HG02840 (cell line): ENCODE data around the gene TMC3.

Source experiments
- ATAC-seq: cut with Tn5 transposase; IDR thresholded peaks from one replicate; pipeline ENCODE4 v1.9.1; 2021; ENCODE audit warnings: mild to moderate bottlenecking, moderate library complexity, moderate number of reproducible peaks; ENCODE audit not compliant: unreplicated experiment, low FRiP score

TMC3 gene

GRCh38 chr15:81323944-81324881, 49.8 kb downstream of the TMC3 start, which contains the start of gene STARD5:
Gene STARD5, minus strand, starts transcription at chr15:81324141. Its CDS starts 42 bp downstream, at chr15:81324099.
- peak; percentile 98 for ATAC-seq

GRCh38 chr15:81323559-81323943, 50.5 kb downstream of the TMC3 start:
- peak; percentile 19 for ATAC-seq

- ATAC-seq: no peak
These were observed 51.2 kb downstream of the TMC3 start for GRCh38 chr15:81322676-81323253.

- ATAC-seq: no peak
These were observed 52.3 kb downstream of the TMC3 start for GRCh38 chr15:81321667-81322066.

GRCh38 chr15:81317642-81318017, 56.4 kb downstream of the TMC3 start:
- ATAC-seq: no peak

GRCh38 chr15:81316267-81316666, 57.7 kb downstream of the TMC3 start:
- no peak for ATAC-seq

- ATAC-seq: no peak
These were observed 58.4 kb downstream of the TMC3 start for GRCh38 chr15:81315452-81316175.

- no peak for ATAC-seq
These were observed 59.6 kb downstream of the TMC3 start for GRCh38 chr15:81314378-81314777.

- no peak for ATAC-seq
These were observed 60.3 kb downstream of the TMC3 start for GRCh38 chr15:81313686-81314085.

- ATAC-seq: no peak
These were observed 61.0 kb downstream of the TMC3 start for GRCh38 chr15:81312790-81313543.

- no peak for ATAC-seq
These were observed 62.1 kb downstream of the TMC3 start for GRCh38 chr15:81311752-81312464.

- ATAC-seq: no peak
These were observed 63.5 kb downstream of the TMC3 start for GRCh38 chr15:81310480-81310879.

- ATAC-seq: no peak
These were observed 64.2 kb downstream of the TMC3 start for GRCh38 chr15:81309647-81310450.

- no peak for ATAC-seq
These were observed 65.8 kb downstream of the TMC3 start for GRCh38 chr15:81308260-81308659.

GRCh38 chr15:81304226-81304625, 69.8 kb downstream of the TMC3 start:
- no peak for ATAC-seq

GRCh38 chr15:81303244-81304225, 70.5 kb downstream of the TMC3 start:
- ATAC-seq: no peak

GRCh38 chr15:81302701-81303109, 71.3 kb downstream of the TMC3 start:
- ATAC-seq: no peak
